NCI-H1092 (cell line): ENCODE data around the gene TIMM10B.
A peak's percentile ranks its signal among the peaks of the same experiment; 100 is the strongest.

Experiments
- DNase-seq: peaks from one replicate; lab custom pipeline; 2025; lab: John Stamatoyannopoulos, UW

The TIMM10B gene

DNA sequence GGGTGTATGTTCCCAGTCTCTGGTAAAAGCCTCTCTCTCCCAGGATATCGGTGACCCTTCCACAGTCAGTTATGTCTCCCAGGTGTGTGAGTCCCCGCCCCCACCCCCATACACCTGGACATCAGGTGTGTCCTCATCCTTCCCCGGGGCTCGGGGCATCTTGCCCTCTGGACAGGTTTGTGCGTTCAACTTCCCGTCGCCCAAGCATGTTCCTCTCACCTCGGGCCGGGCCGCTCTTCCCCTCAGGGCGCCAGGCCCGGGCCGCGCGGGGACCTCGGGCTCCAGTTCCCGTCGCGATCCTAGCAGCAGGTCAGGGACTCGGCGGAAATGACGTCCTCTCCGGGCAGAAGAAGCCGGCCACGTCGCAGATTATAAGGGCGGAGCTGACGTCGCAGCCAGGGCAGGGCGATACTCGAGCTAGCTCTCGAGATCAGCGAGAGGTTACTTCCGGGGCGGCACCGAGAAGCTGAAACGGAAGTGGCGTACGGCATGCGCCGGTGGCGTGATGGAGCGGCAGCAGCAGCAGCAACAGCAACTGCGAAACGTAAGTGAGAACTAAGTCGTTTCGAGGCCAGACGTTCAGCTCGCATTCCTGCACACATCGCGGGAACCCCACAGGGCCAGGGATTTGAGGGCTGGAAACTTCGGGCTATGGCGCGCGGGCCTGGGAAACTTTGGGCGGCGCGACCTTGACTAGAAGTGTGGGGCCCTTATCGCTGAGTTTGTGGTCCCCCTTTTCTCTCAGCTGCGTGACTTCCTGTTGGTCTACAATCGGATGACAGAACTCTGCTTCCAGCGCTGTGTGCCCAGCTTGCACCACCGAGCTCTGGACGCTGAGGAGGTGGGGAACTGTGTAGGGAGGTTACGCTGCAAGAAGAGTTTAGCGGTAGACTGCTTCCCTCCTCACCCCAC lies at the start of gene TIMM10B, which contains the start of gene ARFIP2:
TIMM10B (plus strand) TSS at position 490 of the 912 bp plus-strand sequence; CDS start at position 506, 16 bp downstream.
ARFIP2 (minus strand) TSS at position 320 of the 912 bp plus-strand sequence. CDS start 910 bp downstream, outside the sequence.
- DNase-seq: peak; percentile 97

GRCh38 chr11:6431861-6432260 lies 49.4 kb upstream of the TIMM10B start:
- no peak for DNase-seq

GRCh38 chr11:6433998-6434660 lies 47.2 kb upstream of the TIMM10B start:
- no peak for DNase-seq

DNA sequence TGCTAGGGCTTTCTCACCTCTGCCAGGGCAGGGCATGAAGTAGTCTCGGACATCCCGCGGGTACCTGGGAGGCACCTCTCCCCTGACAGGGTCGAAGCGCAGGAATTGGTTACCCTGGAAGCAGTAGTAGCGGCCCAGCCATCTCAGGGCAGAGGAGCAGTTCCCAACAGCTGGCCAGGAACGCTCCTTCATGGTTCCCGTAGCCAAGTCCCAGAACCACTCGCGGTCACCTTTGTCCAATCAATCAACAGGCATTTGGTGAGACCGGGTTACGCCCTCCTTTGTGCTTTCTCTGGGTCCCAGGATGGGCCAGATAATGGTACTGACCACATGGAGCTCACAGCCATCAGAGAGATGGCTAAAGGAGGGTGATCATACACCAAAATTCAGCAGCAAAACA lies 43.9 kb upstream of the TIMM10B start:
- no peak for DNase-seq

- DNase-seq: no peak
Observed at GRCh38 chr11:6437993-6438392, 43.3 kb upstream of the TIMM10B start.

DNA sequence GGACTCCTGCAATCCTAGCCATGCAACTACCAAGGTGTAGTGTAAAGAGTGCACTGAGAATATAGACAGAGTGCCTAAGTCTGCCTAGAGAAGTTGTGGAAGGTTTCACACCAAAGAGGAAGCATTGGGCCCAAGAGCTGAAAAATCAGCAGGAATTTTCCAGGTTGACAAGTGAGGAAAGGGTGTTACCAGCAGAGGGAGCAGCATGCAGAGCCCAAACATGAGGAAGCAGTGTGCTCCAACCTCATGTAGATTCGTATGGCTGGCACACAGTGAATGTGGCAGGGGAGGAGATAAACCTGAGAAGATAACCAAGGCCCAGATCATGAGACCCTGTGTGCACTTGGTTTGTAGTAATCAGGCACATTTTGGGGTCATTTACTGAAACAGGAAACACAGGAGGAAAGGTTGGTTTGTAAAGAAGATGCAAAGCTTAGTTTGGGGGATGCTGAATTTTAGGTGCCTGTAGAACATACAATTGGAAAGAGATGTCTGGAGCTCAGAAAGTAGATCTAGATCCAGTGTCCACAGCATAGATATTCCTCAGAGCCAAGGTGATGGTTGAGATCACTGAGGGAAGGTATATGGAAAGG lies 42.2 kb upstream of the TIMM10B start:
- peak; percentile 32 for DNase-seq

- no peak for DNase-seq
Observed at GRCh38 chr11:6440906-6441358, 40.4 kb upstream of the TIMM10B start, which contains the start of gene HPX. TSS of gene HPX (minus strand) at chr11:6440987. CDS start at chr11:6440963, 24 bp downstream.

DNA sequence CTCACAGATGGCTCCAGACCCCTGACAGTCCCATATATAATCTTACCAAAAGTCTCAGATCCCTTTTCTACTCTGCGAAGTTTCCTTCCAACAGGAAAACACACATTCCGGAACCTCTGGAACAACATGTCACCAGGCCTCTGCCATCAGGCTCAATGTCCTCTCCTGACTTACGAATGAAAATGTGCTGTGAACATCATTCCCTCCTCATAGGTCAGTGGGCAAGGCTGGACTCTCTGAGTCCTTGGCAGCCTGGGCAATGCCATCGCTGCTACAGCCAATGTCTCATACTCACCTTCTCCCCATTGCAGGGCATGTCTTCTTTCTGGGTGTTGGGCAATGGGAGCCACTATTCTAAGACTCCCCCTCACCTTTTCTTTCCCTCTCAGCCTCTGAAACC lies 38.9 kb upstream of the TIMM10B start:
- DNase-seq: no peak

DNA sequence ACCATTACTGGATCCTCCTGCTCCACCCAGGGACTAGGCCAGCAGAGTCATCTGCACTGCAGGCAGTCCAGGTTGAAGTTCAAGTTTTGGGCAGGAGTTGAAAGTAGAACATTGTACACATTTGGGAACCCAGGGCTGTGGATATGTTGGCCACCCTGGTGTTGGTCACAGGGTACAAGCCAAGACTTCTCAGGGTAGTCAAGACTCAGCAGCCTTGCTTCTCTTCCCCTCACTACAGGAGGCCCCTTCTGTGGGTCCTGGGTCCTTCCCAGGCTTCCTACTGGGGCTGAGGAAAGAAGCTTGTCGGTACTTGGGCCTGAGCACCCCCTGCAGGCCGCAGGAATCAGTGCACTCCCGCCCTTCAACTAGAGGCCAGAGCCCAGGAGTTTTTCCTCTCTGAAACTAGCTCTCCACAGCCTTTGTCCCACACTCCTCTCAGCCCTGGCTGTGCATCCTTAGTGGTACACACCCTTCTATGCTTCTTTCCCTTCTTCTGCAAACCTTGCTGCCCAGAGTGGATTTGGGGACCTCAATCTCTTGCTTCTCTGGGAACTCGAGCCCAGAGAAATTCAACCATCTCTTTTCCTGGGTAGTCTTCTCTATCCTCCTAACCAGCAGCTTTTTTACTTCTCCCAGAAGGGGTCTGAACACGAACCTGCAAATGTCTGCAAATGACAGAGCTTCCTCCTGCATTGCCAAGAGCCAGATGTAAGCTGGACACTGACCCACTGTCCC lies 37.9 kb upstream of the TIMM10B start:
- no peak for DNase-seq

GRCh38 chr11:6448574-6448973 lies 32.7 kb upstream of the TIMM10B start:
- DNase-seq: no peak

DNA sequence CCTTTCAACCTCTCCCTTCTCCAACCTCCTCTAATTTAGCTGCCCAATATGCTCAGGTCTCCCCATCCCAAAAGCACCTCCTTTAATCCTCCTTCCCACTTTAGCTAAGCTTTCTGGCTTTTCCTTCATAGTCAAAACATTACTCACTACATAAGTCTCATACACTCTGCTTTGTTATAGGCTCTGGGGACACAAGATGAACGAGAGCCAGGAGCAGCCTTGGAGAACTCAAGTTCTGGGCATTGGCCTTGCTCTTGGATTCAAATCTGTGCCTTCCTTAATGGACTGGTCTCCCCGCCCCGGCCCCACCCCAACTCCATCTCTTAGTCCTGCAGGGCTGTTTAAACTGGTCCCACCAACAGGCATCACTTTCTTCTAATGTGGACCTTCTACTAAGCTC lies 29.1 kb upstream of the TIMM10B start:
- no peak for DNase-seq

DNA sequence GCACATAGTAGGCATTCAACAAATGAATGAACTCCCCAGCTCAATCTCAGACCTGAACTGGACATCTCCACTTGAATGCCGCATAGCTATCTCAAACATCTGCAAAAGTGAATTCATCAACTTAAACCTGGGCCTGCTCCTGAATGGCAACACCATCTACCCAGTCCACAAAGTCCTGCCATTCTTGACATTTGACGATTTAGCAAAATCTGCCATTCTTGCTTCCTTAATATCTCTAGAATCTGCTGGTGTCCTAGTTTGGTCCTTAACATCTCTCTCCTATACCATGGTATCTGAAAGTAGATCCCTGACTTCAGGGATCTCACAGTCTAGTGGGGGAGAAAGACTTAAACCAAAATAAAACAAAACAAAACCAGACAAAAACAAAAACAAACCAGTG lies 28.1 kb upstream of the TIMM10B start:
- no peak for DNase-seq

DNA sequence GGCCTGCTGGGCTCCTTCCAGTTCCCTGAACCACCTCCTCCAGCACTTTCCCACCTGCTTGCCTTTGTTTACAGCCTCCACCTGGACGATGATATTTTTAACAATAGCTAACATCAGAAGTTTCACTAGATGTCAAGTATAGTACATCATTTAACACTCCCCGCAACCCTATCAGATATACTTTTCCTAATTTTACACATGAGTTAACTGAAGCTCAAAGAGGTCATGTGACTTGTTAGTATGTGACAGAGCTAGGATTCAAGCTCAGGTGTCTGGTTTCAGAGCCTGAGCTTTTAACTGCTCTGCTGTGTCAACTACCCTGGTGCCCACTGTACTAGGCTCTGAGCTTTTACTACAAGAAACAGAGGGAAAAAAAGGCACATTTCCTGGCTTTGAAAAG lies 26.2 kb upstream of the TIMM10B start:
- no peak for DNase-seq

- no peak for DNase-seq
Observed at GRCh38 chr11:6456361-6457073, 24.8 kb upstream of the TIMM10B start.

DNA sequence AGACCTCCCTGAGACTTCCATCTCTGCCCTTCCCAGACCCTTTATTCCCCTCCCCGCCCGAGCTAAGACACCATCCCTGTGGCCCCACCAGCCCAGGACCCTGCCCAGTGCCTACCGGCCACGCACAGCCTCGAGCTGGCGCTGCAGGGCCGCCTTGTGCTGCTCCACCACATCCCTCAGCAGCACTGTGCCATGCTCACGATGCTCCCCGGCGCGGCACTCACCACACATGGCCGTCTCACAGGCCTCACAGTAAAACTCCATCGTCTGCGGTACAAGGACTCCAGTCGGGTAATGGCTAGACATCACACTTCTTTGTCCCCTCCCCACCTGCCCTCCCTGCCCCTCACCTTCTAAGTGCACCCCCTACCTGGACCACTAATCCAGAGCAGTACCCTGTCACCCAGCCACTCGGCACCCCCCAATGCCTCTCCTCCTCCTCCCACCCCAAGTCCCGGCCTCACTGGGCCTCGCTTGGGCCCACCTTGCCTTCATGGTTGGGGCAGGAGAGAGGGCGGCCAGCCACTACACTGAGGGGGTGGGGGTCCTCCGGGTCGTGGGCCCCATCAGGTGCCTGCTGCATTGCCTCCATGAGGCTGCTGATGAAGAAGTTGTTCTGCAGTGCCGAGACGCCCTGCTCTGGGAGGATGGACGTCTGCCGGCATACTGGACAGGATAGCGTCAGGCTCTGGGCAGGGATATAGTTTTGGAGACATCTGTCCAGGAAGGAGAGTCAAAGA lies 23.6 kb upstream of the TIMM10B start:
- no peak for DNase-seq

GRCh38 chr11:6458352-6459098 lies 22.8 kb upstream of the TIMM10B start:
- no peak for DNase-seq

DNA sequence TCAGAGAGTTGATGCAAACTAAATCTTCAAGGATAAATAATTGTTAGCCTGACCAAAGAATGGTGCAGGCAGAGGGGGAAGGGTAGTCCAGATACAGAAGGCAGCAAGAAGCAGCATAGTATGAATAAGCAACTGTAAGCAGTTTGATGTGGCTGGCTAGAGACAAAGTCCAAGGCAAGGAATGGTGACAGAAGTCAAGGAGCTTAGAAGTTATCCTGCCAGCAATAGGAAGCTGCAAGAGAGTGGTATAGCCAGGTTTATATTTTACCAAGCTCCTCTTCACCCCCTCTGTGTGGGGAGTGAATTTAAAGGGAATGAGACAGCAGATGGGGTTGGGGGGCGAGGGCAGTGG lies 22.2 kb upstream of the TIMM10B start:
- no peak for DNase-seq

GRCh38 chr11:6468712-6469495 lies 12.4 kb upstream of the TIMM10B start:
- no peak for DNase-seq

DNA sequence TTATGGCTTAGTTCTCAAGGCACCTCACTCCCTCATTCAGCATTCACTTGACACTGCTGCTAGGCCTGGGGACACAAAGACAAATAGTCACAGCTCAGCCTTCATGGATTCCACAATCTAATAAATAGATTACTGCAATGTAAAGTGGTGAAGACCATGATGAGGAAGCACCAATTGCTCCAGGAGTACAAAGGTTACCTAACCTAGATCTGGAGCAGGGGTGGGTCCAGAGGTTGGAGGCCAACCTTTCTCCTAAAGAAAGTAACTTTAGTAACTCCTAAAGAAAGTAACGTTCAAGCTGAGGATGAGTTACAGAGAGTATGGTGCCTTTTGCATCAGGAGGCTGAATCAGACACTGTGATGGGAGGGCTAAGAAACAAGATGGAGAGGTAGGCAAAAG lies 11.7 kb upstream of the TIMM10B start:
- no peak for DNase-seq
